OCI-LY1 (cell line): Measurements from ENCODE around the gene CTXN1.

Experiments used
- H2AFZ ChIP-seq: fragments of 200-600 bp; sonication (generic), shearing (Covaris generic); 2 replicates; pipeline ENCODE4 v1.6.0; 2014; ENCODE audit warnings: antibody characterized with exemption, mild to moderate bottlenecking, low read length
- H3F3A ChIP-seq: fragments of 200-600 bp; sonication (generic), shearing (Covaris generic); 2 replicates; pipeline ENCODE4 v1.6.0; 2014; ENCODE audit warnings: mild to moderate bottlenecking, antibody characterized with exemption, low read length, moderate library complexity; ENCODE audit not compliant: insufficient read depth
- H3K27ac ChIP-seq: fragments of 200-600 bp; sonication (generic); 2 replicates; pipeline ENCODE4 v1.5.1; 2014; ENCODE audit warnings: low read length, mixed run types, mild to moderate bottlenecking, low read depth; ENCODE audit not compliant: poor library complexity, severe bottlenecking
- H3K27me3 ChIP-seq: fragments of 200-600 bp; sonication (generic); 2 replicates; pipeline ENCODE4 v1.6.0; 2014; ENCODE audit warnings: antibody characterized with exemption, mild to moderate bottlenecking, low read length, moderate library complexity; ENCODE audit not compliant: insufficient read depth
- H3K36me3 ChIP-seq: fragments of 200-600 bp; sonication (generic); 2 replicates; pipeline ENCODE4 v1.6.1; 2014; ENCODE audit warnings: mild to moderate bottlenecking, antibody characterized with exemption, low read length, moderate library complexity, mixed read lengths; ENCODE audit not compliant: insufficient read depth
- H3K4me1 ChIP-seq: fragments of 200-600 bp; sonication (generic); 2 replicates; pipeline ENCODE4 v1.5.1; 2014; ENCODE audit warnings: mild to moderate bottlenecking, low read length, moderate library complexity; ENCODE audit not compliant: insufficient read depth, severe bottlenecking
- H3K4me2 ChIP-seq: fragments of 200-600 bp; sonication (generic), shearing (Covaris generic); 2 replicates; pipeline ENCODE4 v1.6.1; 2014; ENCODE audit warnings: low read length
- H3K4me3 ChIP-seq: fragments of 200-600 bp; sonication (generic); 2 replicates; pipeline ENCODE4 v1.5.1; 2014; ENCODE audit warnings: low read length, low read depth, mild to moderate bottlenecking, mixed read lengths; ENCODE audit not compliant: poor library complexity, severe bottlenecking
- H3K79me2 ChIP-seq: fragments of 200-600 bp; shearing (Covaris generic); 2 replicates; pipeline ENCODE4 v1.6.1; 2016; ENCODE audit warnings: mixed run types, low read length, mixed read lengths; ENCODE audit not compliant: insufficient read depth
- H3K9ac ChIP-seq: fragments of 200-600 bp; sonication (generic), shearing (Covaris generic); 2 replicates; pipeline ENCODE4 v1.6.1; 2014; ENCODE audit warnings: mild to moderate bottlenecking, low read length, mixed read lengths
- H3K9me2 ChIP-seq: fragments of 200-600 bp; sonication (generic), shearing (Covaris generic); 2 replicates; pipeline ENCODE4 v1.6.1; 2014; ENCODE audit warnings: low read depth, mild to moderate bottlenecking, low read length, mixed read lengths
- H3K9me3 ChIP-seq: fragments of 200-600 bp; shearing (Covaris generic); 2 replicates; pipeline ENCODE4 v1.6.1; 2014; ENCODE audit warnings: low read length, mixed read lengths
- H4K20me1 ChIP-seq: fragments of 200-600 bp; sonication (generic), shearing (Covaris generic); 2 replicates; pipeline ENCODE4 v1.6.0; 2016; ENCODE audit warnings: mild to moderate bottlenecking, low read length; ENCODE audit not compliant: insufficient read depth
- CTCF ChIP-seq: fragments of 200-600 bp; sonication (generic), shearing (Covaris generic); IDR thresholded peaks from 2 replicates; pipeline ENCODE4 v1.5.1; 2017; ENCODE audit warnings: mild to moderate bottlenecking, antibody characterized with exemption, low read length, moderate library complexity, mixed read lengths
- EZH2 ChIP-seq: fragments of 200-600 bp; sonication (generic), shearing (Covaris generic); IDR thresholded peaks from 2 replicates; pipeline ENCODE4 v1.8.0; 2017; ENCODE audit warnings: borderline replicate concordance, mixed run types, mild to moderate bottlenecking, antibody characterized with exemption, low read length, moderate library complexity, mixed read lengths

CTXN1 gene

GRCh38 chr19:7901337-7901736 lies 24.6 kb downstream of the CTXN1 start:
- H3K4me2 ChIP-seq = no peak overlapping the region
- H3K9me3 ChIP-seq = no peaks in the 10 kb centered on the region
- TF ChIP-seq CTCF = no peak
- no peak for TF ChIP-seq EZH2
- H3K4me1 ChIP-seq = peaks cover 22% of the 10 kb centered on the region
- H3K27me3 ChIP-seq = no peaks in the 10 kb centered on the region
- H3K4me3 ChIP-seq = no peak overlapping the region
- H3F3A ChIP-seq = no peaks in the 10 kb centered on the region
- H4K20me1 ChIP-seq = no peaks in the 10 kb centered on the region
- no peak overlapping the region for H3K27ac ChIP-seq
- H3K9ac ChIP-seq = no peak overlapping the region
- H3K9me2 ChIP-seq = no peaks in the 10 kb centered on the region
- H3K36me3 ChIP-seq = peaks cover 8% of the 10 kb centered on the region; the same call in 1 of the 2 replicates
- H2AFZ ChIP-seq = no peak overlapping the region
- peaks cover 9% of the 10 kb centered on the region for H3K79me2 ChIP-seq

- no peak for TF ChIP-seq EZH2
- TF ChIP-seq CTCF = no peak
- peaks cover 22% of the 10 kb centered on the region for H3K4me1 ChIP-seq
- H3K27ac ChIP-seq = no peak overlapping the region
Observed at GRCh38 chr19:7900931-7901330, 25.0 kb downstream of the CTXN1 start.

GRCh38 chr19:7900401-7900870 lies 25.5 kb downstream of the CTXN1 start:
- Histone ChIP-seq H3K9ac (no peak overlapping the region), H3K36me3 (no peaks in the 10 kb centered on the region), H3K9me3 (no peaks in the 10 kb centered on the region), H3K27ac (no peak overlapping the region), H3K4me3 (no peak overlapping the region), H2AFZ (no peak overlapping the region), H3F3A (no peaks in the 10 kb centered on the region), H4K20me1 (no peaks in the 10 kb centered on the region), H3K79me2 (peaks cover 9% of the 10 kb centered on the region), H3K4me1 (peaks cover 20% of the 10 kb centered on the region), H3K4me2 (no peak overlapping the region), H3K9me2 (no peaks in the 10 kb centered on the region), H3K27me3 (no peaks in the 10 kb centered on the region)
- no peak for TF ChIP-seq CTCF

More at GRCh38 chr19:7900931-7901330, 25.0 kb downstream of the CTXN1 start:
- no peaks in the 10 kb centered on the region for H3K9me2 ChIP-seq
- no peaks in the 10 kb centered on the region for H4K20me1 ChIP-seq
- H3K36me3 ChIP-seq = peaks cover 4% of the 10 kb centered on the region; the same call in 1 of the 2 replicates
- no peaks in the 10 kb centered on the region for H3K27me3 ChIP-seq
- no peak overlapping the region for H2AFZ ChIP-seq
- no peaks in the 10 kb centered on the region for H3K9me3 ChIP-seq
- no peak overlapping the region for H3K4me2 ChIP-seq
- no peak overlapping the region for H3K9ac ChIP-seq
- H3K79me2 ChIP-seq = peaks cover 9% of the 10 kb centered on the region
- no peaks in the 10 kb centered on the region for H3F3A ChIP-seq
- H3K4me3 ChIP-seq = no peak overlapping the region
